ENCODE data around the gene SLC6A13.

SLC6A13 gene

DNA sequence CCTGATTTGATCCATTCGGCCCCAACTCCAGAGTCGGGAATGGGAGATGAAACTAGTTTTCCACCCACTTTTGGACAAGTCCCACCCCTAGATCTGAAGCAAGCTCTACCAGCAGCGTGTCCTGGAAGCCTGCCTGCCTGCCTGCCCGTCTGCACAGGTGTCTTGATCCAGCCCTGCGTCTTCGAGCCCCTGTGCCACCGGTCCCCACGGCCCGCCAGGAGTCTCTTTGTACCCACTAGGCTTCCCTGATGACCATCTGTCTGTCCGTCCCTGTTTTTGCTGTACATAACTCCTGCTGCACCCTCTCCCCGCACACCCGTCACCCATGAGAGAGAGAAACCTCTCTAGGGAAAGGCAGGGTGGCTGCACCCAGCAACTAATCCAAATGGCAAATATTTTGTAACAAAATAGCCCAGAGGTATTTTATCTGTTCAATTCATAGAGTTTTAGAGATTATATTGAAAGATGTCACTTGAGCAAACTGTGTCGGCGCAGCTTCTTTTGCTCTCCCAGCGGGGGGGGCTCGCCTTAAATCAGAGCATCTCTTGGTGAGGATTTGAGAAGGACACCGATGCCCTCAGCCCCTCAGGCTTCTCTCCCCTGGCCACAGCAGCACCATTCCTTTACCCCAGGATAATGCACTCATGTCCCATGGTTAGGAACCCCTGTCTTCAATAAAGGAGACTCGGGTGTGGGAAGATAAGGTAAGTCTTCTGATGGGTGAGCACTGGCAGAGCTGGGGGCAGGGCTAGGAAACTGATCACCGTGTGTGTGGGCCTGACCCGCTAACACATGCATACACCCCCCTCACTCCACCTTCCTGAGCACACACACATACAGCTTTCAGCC, 84.4 kb downstream of the SLC6A13 start:
- TF ChIP-seq, protein P1, sequence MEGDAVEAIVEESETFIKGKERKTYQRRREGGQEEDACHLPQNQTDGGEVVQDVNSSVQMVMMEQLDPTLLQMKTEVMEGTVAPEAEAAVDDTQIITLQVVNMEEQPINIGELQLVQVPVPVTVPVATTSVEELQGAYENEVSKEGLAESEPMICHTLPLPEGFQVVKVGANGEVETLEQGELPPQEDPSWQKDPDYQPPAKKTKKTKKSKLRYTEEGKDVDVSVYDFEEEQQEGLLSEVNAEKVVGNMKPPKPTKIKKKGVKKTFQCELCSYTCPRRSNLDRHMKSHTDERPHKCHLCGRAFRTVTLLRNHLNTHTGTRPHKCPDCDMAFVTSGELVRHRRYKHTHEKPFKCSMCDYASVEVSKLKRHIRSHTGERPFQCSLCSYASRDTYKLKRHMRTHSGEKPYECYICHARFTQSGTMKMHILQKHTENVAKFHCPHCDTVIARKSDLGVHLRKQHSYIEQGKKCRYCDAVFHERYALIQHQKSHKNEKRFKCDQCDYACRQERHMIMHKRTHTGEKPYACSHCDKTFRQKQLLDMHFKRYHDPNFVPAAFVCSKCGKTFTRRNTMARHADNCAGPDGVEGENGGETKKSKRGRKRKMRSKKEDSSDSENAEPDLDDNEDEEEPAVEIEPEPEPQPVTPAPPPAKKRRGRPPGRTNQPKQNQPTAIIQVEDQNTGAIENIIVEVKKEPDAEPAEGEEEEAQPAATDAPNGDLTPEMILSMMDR (IDR thresholded peaks at IDR 0.05) = no peak
- H3K4me3 ChIP-seq = no peak overlapping the region
- no peak for DNase-seq (ENCODE audit: low spot score)
- H3K27ac ChIP-seq = no peak overlapping the region

DNA sequence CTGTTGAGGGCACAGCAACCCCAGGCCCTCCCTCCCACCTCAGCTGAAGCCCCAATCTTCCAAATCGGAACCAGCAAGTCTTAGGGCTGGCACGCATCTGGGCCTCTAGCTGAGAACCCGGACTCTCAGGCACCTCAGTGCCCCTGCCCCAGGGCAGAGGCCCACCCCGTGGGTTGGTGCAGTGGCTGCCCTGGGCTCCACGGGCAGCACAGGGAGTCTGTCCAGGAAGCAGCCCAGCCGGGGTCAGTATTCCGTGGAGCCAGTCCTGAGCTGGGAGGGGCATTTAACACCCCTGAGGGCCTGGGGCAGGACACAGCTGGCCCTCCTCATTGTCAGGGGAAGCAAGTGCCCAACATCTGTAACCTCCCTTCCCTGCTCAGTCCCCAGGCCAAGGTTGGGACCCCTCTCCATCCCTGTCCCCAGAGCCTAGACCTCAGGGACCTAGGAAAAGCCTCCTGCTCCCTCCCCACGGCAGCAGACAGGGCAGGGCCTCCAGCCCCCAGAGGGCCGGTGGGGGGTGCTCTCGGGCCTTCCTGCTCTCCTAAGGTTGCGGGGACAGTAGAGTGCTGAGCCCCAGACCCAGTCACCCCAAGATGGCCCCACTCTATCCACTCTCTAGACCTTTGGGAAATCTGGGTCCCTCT, 85.2 kb downstream of the SLC6A13 start:
- TF ChIP-seq, protein P1 (IDR thresholded peaks at IDR 0.05) = no peak

DNA sequence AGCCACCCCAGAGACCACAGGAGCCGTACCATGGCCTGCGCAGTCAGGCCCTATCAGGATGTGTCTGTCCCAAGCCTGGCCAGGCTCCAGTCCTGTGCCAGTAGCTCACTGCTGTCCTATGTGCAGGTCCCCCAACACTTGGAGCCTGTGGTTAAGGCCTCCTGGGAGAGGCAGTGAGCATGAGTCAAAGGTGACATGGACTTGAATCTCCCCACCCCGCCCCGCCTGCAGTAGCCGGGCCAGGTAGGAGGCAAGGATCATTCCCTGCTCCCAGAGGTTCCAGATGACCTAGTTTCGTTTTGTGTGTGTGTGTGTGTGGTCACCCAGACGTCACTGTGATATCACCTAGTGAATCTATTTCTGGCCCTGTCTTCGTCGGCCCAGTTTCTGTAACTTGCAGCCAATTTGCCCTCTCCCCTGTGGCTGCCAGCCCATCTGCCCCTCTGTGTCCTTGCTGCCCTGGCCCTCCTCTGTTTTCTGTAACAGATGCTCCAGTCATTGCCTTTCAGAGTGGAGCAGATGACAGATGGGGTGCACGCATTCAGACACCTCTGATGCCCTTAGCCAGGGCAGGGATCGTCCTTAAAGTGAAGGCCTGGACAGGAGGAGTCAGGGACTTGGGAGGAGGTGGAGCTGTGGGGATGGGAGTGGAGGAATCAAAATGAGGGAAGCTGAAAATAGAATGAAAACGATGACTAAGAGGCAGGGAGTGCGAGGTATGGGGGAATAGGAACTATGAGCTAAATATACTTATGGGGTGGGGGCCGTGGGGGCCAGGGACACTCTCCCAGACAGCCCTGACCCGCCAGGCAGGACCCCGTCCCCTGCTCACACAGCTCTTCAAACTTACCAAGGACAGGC, 86.1 kb downstream of the SLC6A13 start:
- TF ChIP-seq, protein P1 (IDR thresholded peaks at IDR 0.05) = no peak
- DNase-seq (ENCODE audit: low spot score) = no peak
- H3K4me3 ChIP-seq = peak overlapping the region; percentile 25
- H3K27ac ChIP-seq = peak overlapping the region in 1 of 2 donors; percentile 37

More for the DNA sequence above, 85.2 kb downstream of the SLC6A13 start:
- DNase-seq (ENCODE audit: low spot score) = no peak
- peak overlapping the region in 1 of 2 donors; percentile 37 for H3K27ac ChIP-seq
- H3K4me3 ChIP-seq = no peak overlapping the region

DNA sequence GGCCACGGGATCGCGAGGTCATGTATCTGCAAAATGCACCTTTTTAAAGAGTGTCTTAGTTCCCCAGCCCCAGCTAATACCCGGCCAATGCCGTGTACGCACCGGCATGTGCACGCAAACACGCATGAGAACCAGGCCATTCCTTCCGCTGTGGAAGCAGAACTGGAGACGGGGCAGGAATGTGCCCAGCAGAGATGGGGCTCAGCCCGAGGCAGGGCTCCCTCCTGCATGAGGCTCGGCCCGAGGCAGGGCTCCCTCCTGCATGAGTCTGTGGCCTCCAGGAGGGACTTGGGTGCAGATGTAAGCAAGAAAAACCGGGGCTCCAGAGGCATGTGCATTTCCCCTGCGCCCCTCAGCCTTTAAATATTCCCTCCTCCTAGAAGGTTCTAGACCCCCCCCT, 86.9 kb downstream of the SLC6A13 start:
- no peak overlapping the region for H3K27ac ChIP-seq
- DNase-seq (ENCODE audit: low spot score) = no peak
- TF ChIP-seq, protein P1 (IDR thresholded peaks at IDR 0.05) = no peak

DNA sequence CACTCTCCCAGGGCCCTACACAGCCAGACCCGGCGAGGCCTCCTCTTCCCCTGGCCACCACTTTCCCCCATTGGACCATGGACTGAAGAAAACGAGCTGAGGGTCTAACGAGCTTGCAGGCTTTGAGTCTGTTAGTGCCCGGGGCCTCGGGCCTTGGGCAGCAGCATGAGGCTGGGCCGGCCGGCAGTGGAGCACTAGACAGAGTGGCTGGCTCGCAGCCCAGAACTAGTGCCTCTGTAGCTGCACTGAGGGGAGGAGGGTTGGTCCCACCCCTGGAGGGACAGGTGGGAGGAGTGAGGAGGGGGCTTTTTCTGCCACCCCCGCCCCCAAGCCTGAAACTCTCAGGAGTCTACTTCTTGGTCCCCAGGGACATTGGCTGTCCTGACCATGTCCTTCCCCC, 87.4 kb downstream of the SLC6A13 start:
- Histone ChIP-seq H3K27ac (no peak overlapping the region), H3K4me3 (no peak overlapping the region)
- TF ChIP-seq, protein P1 (IDR thresholded peaks at IDR 0.05) = no peak
- DNase-seq (ENCODE audit: low spot score) = no peak

More for the DNA sequence above, 86.9 kb downstream of the SLC6A13 start:
- no peak overlapping the region for H3K4me3 ChIP-seq

DNA sequence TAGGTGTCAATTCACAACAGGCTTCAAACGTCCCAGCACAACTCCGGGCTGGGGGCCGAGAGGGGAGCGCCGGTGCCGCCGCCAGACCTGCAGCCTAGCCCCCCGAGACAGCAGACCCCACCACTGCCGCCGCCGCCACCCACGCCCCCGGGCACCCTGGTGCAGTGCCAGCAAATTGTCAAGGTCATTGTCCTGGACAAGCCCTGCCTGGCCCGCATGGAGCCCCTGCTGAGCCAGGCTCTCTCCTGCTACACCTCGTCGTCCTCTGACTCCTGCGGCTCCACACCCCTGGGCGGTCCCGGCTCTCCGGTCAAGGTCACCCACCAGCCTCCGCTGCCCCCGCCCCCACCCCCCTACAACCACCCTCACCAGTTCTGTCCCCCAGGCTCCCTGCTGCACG, 88.0 kb downstream of the SLC6A13 start:
- Histone ChIP-seq H3K27ac (no peak overlapping the region), H3K4me3 (no peak overlapping the region)
- DNase-seq (ENCODE audit: low spot score) = no peak
- TF ChIP-seq, protein P1 (IDR thresholded peaks at IDR 0.05) = no peak

Measured in coronary artery (tissue), 2 donors.